GM19372 (cell line): ENCODE results near the gene MRAS.

Experiments used
- ATAC-seq: cut with Tn5 transposase; IDR thresholded peaks from one replicate; pipeline ENCODE4 v1.9.1; 2021; ENCODE audit warnings: mild to moderate bottlenecking, low read depth, moderate library complexity; ENCODE audit not compliant: unreplicated experiment

MRAS gene

DNA sequence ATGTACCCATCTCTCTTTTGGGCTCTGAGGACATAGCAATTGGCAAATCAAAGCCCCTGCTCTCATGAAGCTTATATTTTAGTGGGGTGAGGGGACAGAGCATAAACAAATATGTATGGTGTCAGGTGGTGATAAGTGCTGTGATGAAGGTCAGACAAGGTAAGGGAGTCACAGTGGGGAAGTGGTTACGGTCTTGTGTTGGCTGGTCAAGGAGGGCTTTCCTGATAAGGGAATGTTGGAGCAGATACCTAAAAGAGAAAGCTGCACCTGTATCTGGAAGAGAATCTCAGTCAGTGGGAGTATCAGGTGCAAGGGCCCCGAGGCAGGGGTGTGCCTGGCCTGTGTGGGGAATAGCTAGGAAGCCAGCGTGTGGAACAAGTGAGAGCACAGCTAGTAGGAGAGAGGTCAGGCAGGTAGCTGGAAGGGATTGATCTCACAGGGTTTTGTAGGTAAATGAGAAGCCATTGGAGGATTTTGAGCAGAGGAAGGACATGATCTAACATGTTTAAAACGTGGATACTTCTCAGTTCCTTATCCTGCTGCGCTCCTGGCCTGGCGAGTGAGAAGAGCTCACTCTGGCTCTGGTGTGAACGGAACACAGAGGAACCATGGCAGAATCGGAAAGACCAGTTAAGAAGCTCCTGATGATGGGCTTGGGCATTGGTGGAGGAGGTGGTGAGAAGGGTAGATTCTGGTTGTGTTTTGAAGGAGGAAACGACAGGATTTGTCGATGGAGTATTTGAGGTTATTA lies 35.5 kb downstream of the MRAS start:
- ATAC-seq = no peak

GRCh38 chr3:138384531-138384930 lies 36.2 kb downstream of the MRAS start:
- ATAC-seq = no peak

DNA sequence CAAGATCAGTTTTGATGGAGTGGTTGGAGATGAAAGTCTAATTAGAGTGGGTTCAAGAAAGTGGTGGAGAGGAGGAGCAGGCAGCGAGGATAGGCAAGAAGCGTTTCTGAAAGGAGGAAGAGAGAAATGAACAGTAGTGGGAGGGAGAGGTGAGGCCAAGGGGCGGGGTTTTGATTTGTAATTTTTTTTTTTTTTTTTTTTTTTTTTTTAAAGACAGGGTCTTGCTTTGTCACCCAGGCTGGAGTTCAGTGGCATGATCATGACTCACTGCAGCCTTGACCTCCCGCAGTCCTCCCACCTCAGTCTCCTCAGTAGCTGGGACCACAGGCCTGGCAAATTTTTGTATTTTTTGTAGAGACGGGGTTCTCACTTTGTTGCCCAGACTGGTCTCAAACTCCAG lies 36.6 kb downstream of the MRAS start:
- ATAC-seq = no peak

- no peak for ATAC-seq
These were observed 40.8 kb downstream of the MRAS start for GRCh38 chr3:138389144-138389601.

DNA sequence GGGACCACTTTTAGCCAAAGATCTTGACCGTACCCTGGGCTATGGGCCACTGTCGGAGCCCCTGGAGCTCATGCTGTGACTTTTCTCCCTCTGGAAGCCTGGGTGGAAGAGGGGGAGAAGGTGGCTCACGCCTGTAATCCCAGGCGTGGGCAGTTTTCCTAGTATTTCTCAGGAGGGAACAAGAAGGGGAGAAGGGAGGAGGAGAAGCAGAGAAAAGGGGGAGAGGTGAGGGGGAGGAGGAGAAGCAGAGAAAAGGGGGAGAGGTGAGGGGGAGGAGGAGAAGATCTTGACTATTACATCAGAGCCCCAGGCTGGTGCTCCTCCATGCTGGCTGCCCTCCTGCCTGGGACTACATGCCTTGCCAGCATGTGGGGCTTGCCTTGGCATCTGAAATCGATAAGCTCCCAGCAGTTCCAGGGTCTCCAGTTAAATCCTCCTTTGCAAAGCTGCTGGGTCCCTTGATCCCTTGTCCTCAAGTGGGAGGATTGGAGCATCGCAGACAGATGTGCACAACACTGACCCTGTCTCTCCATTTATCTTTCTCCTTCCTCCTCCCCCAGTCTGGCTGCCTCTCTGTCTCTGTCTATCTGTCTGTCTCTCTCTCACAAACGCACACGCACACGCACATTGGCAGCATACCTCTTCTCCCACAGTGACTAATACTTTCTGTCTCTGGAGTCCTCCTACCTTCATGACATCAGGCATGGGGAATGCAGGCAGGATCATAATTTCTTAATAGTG lies 41.6 kb downstream of the MRAS start:
- no peak for ATAC-seq

DNA sequence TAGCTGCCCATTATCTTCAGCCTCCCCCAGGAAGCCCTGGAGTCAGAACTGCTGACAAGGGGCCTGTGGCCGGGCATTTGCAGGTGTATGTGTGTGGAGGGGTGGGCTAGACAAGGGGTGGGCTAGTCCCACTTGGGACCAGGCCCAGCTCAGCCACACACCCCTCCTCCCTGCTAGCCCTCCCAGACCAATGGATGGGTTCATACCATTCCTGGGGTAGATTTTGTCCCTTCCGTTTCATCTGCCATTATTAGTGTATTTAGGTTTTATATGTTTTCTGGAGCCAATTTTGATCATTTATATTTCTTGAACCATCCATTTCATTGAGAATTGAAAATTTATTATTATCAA lies 42.2 kb downstream of the MRAS start:
- ATAC-seq = no peak

- ATAC-seq = no peak
These were observed 45.8 kb downstream of the MRAS start for GRCh38 chr3:138394156-138394555.

DNA sequence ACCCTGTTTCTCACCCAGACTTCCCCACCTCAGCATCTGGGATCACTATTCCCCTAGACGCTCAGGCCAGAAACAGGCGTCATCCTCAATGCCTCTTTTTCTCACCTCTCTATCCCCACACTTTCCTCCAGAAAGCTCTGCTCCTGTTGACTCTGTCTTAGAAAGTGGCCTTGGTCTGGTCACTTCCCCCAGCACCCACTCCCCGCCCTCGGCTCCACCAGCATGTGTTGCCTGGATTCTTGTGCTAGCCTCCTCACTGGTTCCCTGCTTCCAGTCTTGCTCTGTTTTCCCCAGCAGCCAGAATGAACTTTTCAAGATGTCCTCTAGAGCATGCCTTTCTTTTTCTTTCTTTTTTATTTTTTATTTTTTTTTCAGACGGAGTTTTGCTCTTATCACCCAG lies 46.3 kb downstream of the MRAS start:
- no peak for ATAC-seq

DNA sequence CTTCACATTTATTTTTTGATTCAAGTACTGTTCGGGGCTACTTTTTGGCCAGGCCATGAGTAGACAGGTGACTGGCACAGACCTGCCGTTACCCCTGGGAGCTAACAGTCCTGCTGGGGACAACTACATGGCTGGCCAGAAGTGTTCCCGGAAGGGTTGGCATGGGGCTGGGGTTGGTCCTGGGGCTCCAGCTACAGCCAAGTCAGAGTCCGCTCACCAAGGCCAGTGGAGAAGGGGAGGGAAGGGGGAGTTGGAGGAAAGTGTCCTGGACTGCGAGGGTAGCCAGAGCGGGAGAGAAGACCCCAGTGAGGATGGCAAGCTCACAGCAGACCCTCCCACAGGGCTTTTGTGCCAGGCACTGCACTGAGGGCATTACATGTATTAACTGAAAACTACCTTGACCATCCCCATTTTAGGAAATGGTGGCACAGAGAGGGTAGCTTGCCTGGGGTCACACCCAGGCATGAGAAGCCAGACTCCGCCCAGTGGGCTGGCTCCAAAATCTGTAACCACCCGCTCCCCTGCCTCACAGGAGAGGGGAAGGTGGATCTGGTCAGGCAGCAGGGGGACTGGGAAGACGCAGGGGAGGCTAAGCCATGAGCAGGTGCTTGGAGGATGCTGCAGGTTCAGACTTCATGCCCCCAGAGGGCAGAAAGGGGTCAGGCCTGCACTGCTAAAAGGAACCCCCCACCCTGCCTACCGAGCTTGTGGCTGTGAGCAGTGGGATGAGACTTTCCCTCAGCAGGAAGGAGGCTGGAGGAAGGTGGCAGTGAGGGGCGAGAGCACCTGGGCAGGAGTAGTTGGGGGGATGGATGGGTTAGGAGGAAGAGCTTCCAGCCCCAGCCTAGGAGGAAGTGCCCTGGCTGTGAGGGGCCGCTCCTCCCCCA lies 47.7 kb downstream of the MRAS start:
- ATAC-seq = no peak

DNA sequence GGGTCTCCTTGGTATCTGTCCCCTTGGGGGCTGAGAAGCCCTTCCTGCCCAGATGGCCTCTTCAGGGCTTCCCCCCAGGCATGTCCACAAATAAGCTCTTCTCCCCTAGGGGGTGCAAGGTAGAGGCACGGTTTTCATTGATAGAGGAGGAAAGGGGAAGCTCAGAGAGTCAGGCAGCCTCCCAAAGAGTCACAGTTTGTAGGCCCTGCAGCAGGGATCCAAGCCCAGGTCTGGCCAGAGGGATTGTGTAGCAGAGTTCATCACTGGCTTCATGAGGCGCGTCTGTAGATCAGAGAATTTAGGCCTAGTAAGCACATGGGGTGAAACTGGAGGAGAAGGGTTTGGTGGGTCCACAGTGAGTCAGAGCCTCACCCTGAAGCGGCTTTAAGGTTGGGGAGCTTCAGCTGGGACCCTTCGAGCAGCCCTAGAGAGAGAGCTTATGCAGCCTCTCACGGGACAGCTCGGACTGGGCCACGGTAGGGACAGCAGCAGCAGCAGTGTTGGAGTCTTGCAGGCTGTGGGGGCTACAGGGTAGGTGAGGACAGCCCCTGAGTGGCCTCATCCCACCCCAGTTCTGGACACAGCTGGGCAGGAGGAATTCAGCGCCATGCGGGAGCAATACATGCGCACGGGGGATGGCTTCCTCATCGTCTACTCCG lies 48.5 kb downstream of the MRAS start:
- ATAC-seq = no peak

DNA sequence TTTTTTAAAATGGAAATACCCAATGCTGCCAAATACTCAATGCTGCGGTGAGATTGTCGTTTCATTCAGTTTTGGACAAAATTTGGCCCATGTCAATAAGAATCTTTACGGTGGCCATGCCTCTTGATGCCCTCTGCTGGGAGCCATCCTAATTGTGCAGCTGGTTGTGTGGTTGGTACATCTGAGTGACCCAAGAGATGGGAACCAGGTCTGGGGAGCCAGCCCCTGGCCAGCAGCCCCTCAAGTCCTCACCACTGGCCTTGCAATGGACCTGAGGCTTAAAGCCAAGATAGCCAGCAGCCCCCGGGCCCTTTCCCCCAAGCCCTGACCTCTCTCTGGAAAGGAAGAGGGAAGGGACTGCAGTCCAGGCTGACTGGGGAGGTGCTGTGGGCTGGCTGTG lies 49.6 kb downstream of the MRAS start:
- ATAC-seq = no peak

GRCh38 chr3:138398791-138399575 lies 50.6 kb downstream of the MRAS start:
- no peak for ATAC-seq

DNA sequence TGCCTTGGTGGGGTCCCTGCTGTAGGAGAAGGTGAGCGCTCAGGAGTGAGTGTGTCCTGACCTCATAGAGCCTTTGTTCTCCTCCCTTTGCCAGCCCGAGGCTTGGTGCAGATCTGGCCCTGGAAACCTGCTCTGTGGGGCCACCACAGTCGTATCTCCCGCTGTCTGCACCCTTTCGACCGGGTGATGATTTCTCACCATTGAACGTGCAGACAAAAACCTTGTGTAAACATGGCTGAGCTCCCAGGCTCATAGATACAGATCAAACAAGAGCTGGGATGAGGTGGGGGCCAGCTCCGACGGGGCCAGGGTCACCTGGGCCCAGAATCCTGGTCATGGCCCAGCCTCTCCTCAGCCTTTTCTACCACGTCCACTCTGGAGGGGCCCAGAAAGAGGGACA lies 51.4 kb downstream of the MRAS start:
- ATAC-seq = no peak

- no peak for ATAC-seq
These were observed 52.3 kb downstream of the MRAS start for GRCh38 chr3:138400651-138401070.

GRCh38 chr3:138401834-138402233 lies 53.5 kb downstream of the MRAS start:
- ATAC-seq = no peak

DNA sequence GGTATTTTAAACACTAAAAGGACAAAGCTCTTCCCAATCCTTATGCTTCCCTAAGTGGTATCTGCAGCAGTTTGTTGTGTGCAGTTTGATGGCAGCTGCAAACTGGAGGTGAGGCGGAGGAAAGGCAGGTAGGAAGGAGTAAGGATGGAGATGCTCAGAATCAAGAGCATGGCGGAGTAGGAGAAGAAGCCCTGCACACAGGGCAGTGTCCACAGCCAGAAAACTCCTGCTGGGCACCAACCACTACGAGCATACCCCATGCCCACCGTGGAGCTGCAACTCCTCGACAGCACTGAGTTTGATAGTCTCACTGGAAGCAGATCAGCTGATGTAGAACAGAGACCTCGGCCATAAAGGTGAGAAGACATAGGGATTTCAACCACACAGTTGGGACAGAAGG lies 55.7 kb downstream of the MRAS start:
- ATAC-seq = no peak

- no peak for ATAC-seq
These were observed 56.6 kb downstream of the MRAS start for GRCh38 chr3:138405001-138405400.

GRCh38 chr3:138405486-138405885 lies 57.1 kb downstream of the MRAS start:
- no peak for ATAC-seq

GRCh38 chr3:138406606-138407005 lies 58.2 kb downstream of the MRAS start:
- ATAC-seq = no peak
